ENCODE data around the gene MTAP. TPM values are rescaled to one million over a fixed set of nuclear protein-coding genes. Genes with fewer than 3 reads are reported as not detected.
A peak's percentile ranks its signal among the peaks of the same experiment; 100 is the strongest.

Gene MTAP
- total RNA-seq, 1 donor from 2014 or later = 22.4 TPM

DNA sequence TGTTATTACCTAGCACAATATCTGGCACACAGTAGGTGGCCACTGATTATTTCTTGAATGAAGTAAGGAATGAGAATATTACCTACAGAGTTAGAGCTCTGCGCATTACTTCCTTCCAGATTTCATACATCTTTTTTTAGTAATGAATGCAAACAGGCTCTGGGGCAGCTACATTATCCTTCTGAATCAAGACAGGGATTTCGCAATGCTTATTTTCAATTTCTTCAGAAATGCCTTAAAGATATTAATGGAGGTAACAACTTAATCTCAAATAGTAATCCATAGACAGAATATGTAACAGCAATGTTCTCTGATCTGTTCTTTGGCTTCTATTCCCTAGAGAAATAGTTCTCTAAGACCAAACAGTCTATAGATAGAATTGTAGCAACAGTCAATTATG is 159.1 kb downstream of the MTAP start:
- H3K9me3 ChIP-seq (ENCODE audit: control insufficient read depth in 3 of 3, low read length in 3 of 3) = peaks cover 0 to 3% (median 2%) of the 10 kb centered on the region in 3 donors
- H3K27me3 ChIP-seq (ENCODE audit: control insufficient read depth in 3 of 3, insufficient read depth in 3 of 3, low read length in 3 of 3) = peaks cover 20 to 30% (median 22%) of the 10 kb centered on the region in 3 donors
- no peak overlapping the region for H3K4me3 ChIP-seq (ENCODE audit: low read length in 3 of 3)
- H3K27ac ChIP-seq (ENCODE audit: low read depth, low read length) = no peak overlapping the region
- peaks cover 10 to 12% (median 11%) of the 10 kb centered on the region in 3 donors for H3K4me1 ChIP-seq (ENCODE audit: control insufficient read depth in 3 of 3, insufficient read depth in 3 of 3, low read length in 3 of 3)
- no peaks in the 10 kb centered on the region for H3K36me3 ChIP-seq (ENCODE audit: control insufficient read depth in 3 of 3, insufficient read depth in 3 of 3, low read length in 3 of 3)
- no peak overlapping the region for H3K9ac ChIP-seq (ENCODE audit: low read depth in 1 of 3, low read length in 3 of 3)

DNA sequence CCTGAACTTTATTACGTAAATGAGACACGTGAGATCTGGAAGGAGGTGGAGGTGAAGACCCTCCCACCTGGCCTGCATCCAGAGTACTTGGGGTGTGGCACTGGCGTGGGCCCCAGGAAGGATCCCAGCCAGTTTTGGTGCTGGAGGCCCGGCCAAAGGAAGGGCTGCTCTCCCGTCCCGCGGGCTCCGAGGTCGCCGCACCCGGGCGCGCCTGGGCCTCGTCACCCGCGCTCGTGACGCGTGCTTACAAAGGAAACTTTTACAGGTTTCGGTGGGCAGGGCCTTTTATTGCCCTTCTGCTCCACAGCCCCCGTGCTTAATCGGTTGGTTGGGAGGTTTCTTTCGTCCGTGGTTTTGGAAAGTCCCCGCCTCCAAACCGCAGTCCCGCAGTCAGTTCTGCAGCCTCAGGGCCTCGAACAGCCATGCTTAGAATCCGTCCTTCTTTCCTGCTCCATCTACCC is 162.5 kb downstream of the MTAP start:
- H3K27me3 ChIP-seq (ENCODE audit: control insufficient read depth in 3 of 3, insufficient read depth in 3 of 3, low read length in 3 of 3) = peaks cover 53 to 63% (median 56%) of the 10 kb centered on the region in 3 donors
- H3K9ac ChIP-seq (ENCODE audit: low read depth in 1 of 3, low read length in 3 of 3) = no peak overlapping the region
- peaks cover 0 to 3% (median 2%) of the 10 kb centered on the region in 3 donors for H3K9me3 ChIP-seq (ENCODE audit: control insufficient read depth in 3 of 3, low read length in 3 of 3)
- H3K4me1 ChIP-seq (ENCODE audit: control insufficient read depth in 3 of 3, insufficient read depth in 3 of 3, low read length in 3 of 3) = peaks cover 13 to 19% (median 17%) of the 10 kb centered on the region in 3 donors
- no peaks in the 10 kb centered on the region for H3K36me3 ChIP-seq (ENCODE audit: control insufficient read depth in 3 of 3, insufficient read depth in 3 of 3, low read length in 3 of 3)
- peak overlapping the region; percentile 19 to 54 (median 52) for H3K4me3 ChIP-seq (ENCODE audit: low read length in 3 of 3)
- no peak overlapping the region for H3K27ac ChIP-seq (ENCODE audit: low read depth, low read length)

DNA sequence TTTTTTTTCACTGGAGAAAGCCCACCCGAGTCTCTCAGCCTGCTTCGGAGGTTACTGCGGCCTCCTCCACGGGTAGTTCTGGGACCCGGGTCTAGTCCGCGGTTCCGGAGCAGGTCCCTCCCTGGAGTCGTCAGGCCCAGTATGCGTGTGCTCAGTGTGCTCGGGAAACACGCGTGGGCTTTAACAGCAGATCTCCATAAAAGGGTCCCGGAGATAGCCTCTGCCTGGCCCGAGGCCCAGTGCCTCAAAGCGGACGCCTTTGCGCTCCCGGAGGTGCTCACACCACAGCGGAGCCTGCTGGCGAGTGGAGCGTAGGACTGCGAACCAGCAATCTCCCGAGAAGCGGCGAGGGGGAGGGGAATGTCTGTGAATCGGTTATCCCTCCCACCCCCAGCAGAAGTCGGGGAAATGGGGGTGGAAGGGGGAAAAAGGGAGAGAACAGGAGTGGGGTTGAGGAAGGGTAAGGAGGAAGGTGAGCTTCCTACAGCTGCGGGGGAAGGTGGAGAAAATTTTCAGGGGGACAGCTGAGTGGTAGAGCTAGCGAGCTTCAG is 163.0 kb downstream of the MTAP start:
- Histone ChIP-seq H3K4me3 (ENCODE audit: low read length in 3 of 3) (peak overlapping the region; percentile 19 to 54 (median 52)), H3K36me3 (ENCODE audit: control insufficient read depth in 3 of 3, insufficient read depth in 3 of 3, low read length in 3 of 3) (no peaks in the 10 kb centered on the region), H3K27ac (ENCODE audit: low read depth, low read length) (no peak overlapping the region), H3K27me3 (ENCODE audit: control insufficient read depth in 3 of 3, insufficient read depth in 3 of 3, low read length in 3 of 3) (peaks cover 58 to 68% (median 61%) of the 10 kb centered on the region in 3 donors), H3K4me1 (ENCODE audit: control insufficient read depth in 3 of 3, insufficient read depth in 3 of 3, low read length in 3 of 3) (peaks cover 13 to 21% (median 19%) of the 10 kb centered on the region in 3 donors), H3K9ac (ENCODE audit: low read depth in 1 of 3, low read length in 3 of 3) (no peak overlapping the region), H3K9me3 (ENCODE audit: control insufficient read depth in 3 of 3, low read length in 3 of 3) (peaks cover 0 to 3% (median 2%) of the 10 kb centered on the region in 3 donors)

DNA sequence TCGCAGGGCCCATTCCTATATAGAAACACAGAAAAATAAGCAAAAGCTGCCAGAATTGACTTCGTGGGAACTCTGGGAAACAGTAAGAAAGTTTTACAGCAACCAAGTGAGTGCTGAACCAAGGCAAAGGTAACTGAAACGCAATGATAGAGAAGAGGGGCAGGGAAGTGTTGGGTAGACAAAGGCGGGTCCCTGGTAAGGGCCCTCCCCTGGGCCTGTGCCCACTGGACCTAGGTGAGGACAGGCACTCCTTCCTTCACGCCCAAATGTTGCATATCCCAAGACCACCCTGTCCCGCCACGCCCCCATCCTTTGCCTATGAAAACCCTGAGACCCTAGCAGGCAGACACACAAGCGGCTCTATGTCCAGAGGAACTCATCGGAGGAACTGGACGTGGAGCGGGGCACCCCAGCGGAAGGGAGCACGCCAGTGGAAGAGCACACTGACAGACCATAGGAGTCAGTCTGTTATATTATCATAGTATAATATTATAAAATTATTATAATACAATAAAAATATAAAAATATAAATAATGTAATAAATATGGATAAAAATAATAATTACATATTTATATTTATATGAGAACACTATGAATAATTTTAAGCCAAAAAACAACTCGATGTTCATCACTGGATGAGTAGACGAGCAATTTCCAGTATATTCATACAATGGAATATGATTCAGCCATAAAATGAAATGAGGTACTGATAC is 163.9 kb downstream of the MTAP start:
- Histone ChIP-seq H3K36me3 (ENCODE audit: control insufficient read depth in 3 of 3, insufficient read depth in 3 of 3, low read length in 3 of 3) (no peaks in the 10 kb centered on the region), H3K27ac (ENCODE audit: low read depth, low read length) (no peak overlapping the region), H3K27me3 (ENCODE audit: control insufficient read depth in 3 of 3, insufficient read depth in 3 of 3, low read length in 3 of 3) (peaks cover 66 to 76% (median 70%) of the 10 kb centered on the region in 3 donors), H3K9me3 (ENCODE audit: control insufficient read depth in 3 of 3, low read length in 3 of 3) (peaks cover 0 to 3% (median 2%) of the 10 kb centered on the region in 3 donors), H3K4me1 (ENCODE audit: control insufficient read depth in 3 of 3, insufficient read depth in 3 of 3, low read length in 3 of 3) (peaks cover 13 to 25% (median 23%) of the 10 kb centered on the region in 3 donors), H3K4me3 (ENCODE audit: low read length in 3 of 3) (no peak overlapping the region), H3K9ac (ENCODE audit: low read depth in 1 of 3, low read length in 3 of 3) (no peak overlapping the region)

DNA sequence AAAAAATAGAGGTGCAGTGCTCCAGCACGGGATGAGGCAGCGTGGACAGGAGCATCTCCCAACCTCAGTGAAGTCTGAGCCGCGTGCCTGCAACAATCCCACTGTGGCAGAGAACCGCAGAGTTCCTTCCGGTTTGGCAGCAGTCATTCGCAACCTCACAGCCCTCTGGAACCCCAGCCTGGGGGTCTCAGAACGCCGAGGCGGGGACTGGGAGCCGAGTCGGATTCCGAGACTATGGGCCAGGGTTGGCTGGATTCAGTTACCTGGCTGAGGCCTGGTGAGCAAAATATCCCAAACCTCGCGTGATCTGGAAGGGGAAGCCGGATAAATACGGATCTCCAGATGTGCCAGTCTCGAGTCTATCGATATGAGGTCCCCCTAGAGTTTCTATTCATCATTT is 164.7 kb downstream of the MTAP start:
- Histone ChIP-seq H3K9me3 (ENCODE audit: control insufficient read depth in 3 of 3, low read length in 3 of 3) (peaks cover 0 to 3% (median 2%) of the 10 kb centered on the region in 3 donors), H3K4me3 (ENCODE audit: low read length in 3 of 3) (no peak overlapping the region), H3K9ac (ENCODE audit: low read depth in 1 of 3, low read length in 3 of 3) (no peak overlapping the region), H3K27ac (ENCODE audit: low read depth, low read length) (no peak overlapping the region), H3K27me3 (ENCODE audit: control insufficient read depth in 3 of 3, insufficient read depth in 3 of 3, low read length in 3 of 3) (peaks cover 73 to 83% (median 76%) of the 10 kb centered on the region in 3 donors), H3K36me3 (ENCODE audit: control insufficient read depth in 3 of 3, insufficient read depth in 3 of 3, low read length in 3 of 3) (no peaks in the 10 kb centered on the region), H3K4me1 (ENCODE audit: control insufficient read depth in 3 of 3, insufficient read depth in 3 of 3, low read length in 3 of 3) (peaks cover 13 to 25% (median 23%) of the 10 kb centered on the region in 3 donors)

DNA sequence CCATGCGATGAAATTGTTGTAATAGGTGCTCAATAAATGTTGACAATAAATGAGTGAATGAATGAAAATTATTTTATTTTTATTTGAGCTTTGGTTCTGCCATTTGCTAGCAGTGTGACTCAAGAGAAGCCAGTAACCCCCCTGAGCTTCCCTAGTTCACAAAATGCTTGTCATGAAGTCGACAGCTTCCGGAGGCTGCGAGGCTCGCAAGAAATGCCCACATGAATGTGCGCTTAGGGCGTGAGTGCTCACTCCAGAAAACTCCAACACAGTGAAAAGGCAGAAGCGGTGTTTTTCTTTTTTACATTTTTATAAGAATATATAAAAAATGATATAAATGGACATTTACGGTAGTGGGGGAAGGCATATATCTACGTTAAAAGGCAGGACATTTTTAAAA is 165.3 kb downstream of the MTAP start:
- Histone ChIP-seq H3K9ac (ENCODE audit: low read depth in 1 of 3, low read length in 3 of 3) (no peak overlapping the region), H3K36me3 (ENCODE audit: control insufficient read depth in 3 of 3, insufficient read depth in 3 of 3, low read length in 3 of 3) (no peaks in the 10 kb centered on the region), H3K27ac (ENCODE audit: low read depth, low read length) (no peak overlapping the region), H3K4me1 (ENCODE audit: control insufficient read depth in 3 of 3, insufficient read depth in 3 of 3, low read length in 3 of 3) (peaks cover 13 to 25% (median 23%) of the 10 kb centered on the region in 3 donors), H3K4me3 (ENCODE audit: low read length in 3 of 3) (no peak overlapping the region), H3K27me3 (ENCODE audit: control insufficient read depth in 3 of 3, insufficient read depth in 3 of 3, low read length in 3 of 3) (peaks cover 78 to 88% (median 80%) of the 10 kb centered on the region in 3 donors), H3K9me3 (ENCODE audit: control insufficient read depth in 3 of 3, low read length in 3 of 3) (peaks cover 0 to 3% (median 2%) of the 10 kb centered on the region in 3 donors)

DNA sequence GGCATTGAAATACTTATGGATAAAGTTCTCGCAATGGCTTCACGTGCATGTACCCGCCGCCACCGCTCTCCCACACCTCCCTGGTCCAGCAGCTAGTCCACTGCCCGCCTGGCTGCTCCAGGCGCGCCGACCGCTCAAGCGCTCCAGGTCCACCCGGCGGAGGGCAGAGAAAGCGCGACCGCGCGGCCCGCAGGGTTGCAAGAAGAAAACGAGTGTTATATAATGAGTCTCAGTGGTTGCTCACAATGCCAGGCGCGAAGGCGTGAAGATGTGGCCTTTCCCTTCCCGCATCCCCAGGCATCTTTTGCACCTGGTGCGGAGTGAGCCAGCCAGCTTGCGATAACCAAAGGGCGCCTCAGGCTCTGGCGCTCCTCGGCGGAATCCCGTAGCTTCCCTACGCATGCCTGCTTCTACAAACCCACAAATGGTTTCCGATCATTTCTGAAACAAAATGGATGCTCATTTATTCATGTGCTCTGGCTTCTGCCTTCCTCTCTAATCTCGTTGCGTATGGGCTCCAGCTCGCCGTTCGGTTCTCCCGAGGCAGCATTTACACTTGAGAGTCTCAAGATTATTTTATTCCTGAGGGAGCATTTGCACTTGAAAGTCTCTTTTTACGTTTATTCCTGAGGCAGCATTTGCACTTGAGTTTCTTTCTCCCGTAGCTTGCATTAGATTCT is 166.0 kb downstream of the MTAP start:
- peaks cover 13 to 25% (median 23%) of the 10 kb centered on the region in 3 donors for H3K4me1 ChIP-seq (ENCODE audit: control insufficient read depth in 3 of 3, insufficient read depth in 3 of 3, low read length in 3 of 3)
- no peaks in the 10 kb centered on the region for H3K9me3 ChIP-seq (ENCODE audit: control insufficient read depth in 3 of 3, low read length in 3 of 3)
- H3K9ac ChIP-seq (ENCODE audit: low read depth in 1 of 3, low read length in 3 of 3) = no peak overlapping the region
- H3K27ac ChIP-seq (ENCODE audit: low read depth, low read length) = no peak overlapping the region
- no peaks in the 10 kb centered on the region for H3K36me3 ChIP-seq (ENCODE audit: control insufficient read depth in 3 of 3, insufficient read depth in 3 of 3, low read length in 3 of 3)
- peaks cover 81 to 94% (median 84%) of the 10 kb centered on the region in 3 donors for H3K27me3 ChIP-seq (ENCODE audit: control insufficient read depth in 3 of 3, insufficient read depth in 3 of 3, low read length in 3 of 3)
- no peak overlapping the region for H3K4me3 ChIP-seq (ENCODE audit: low read length in 3 of 3)

DNA sequence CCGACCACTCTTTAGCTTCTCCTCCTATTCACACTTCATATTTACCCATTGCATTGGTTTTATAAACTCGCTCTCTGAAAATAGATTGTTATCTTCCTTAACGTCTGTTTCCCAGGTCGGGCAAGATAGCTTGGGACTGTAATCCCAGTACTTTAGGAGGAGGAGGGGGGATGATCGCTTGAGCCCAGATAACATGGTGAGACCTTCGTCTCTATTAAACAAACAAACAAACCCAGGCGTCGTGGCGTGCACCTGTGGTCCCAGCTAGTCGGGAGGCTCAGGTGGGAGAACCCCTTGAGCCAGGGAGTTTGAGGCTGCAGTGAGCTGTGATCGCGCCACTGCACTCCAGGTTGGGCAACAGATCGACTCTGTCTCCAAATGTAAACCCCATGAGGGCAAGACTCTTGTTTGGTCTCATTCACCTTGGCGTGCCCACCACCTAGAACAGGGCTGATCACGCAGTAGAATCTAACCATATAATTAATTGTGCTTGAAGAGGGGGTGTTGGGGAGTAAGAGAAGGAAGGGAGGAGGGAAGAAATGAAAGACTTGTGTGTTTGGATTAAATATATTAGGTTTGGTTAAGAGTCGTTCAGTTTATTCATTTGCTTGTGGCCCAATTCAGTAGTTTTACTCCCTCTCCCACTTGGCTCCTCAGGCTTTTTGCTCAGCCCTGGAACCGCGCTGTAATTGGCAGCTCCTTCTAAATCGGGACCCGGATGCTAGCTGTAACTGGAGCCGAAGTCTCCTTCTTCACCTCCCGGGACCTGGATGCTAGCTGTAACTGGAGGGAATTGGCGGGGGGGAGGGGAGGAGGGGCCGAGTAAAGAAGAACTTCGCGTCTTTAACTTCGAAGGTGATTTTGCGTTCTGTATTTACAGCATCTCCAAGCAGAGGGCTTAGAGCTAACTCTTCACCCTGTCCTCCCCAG is 166.8 kb downstream of the MTAP start:
- no peak overlapping the region for H3K4me3 ChIP-seq (ENCODE audit: low read length in 3 of 3)
- H3K36me3 ChIP-seq (ENCODE audit: control insufficient read depth in 3 of 3, insufficient read depth in 3 of 3, low read length in 3 of 3) = no peaks in the 10 kb centered on the region
- no peak overlapping the region for H3K27ac ChIP-seq (ENCODE audit: low read depth, low read length)
- H3K4me1 ChIP-seq (ENCODE audit: control insufficient read depth in 3 of 3, insufficient read depth in 3 of 3, low read length in 3 of 3) = peaks cover 16 to 27% (median 24%) of the 10 kb centered on the region in 3 donors
- H3K9me3 ChIP-seq (ENCODE audit: control insufficient read depth in 3 of 3, low read length in 3 of 3) = no peaks in the 10 kb centered on the region
- H3K27me3 ChIP-seq (ENCODE audit: control insufficient read depth in 3 of 3, insufficient read depth in 3 of 3, low read length in 3 of 3) = peaks cover 88 to 96% (median 92%) of the 10 kb centered on the region in 3 donors
- no peak overlapping the region for H3K9ac ChIP-seq (ENCODE audit: low read depth in 1 of 3, low read length in 3 of 3)

Data from skeletal muscle tissue (tissue), 4 donors.